B cell (primary cell): ENCODE data around the gene ROR2.

Source experiments
- CTCF ChIP-seq: fragments of 200-600 bp; IDR thresholded peaks from one replicate; pipeline ENCODE4 v1.8.0; 2022; ENCODE audit warnings: antibody characterized with exemption, mild to moderate bottlenecking
- EZH2 ChIP-seq: IDR thresholded peaks from 2 replicates; pipeline ENCODE4 v1.6.1; 2012; ENCODE audit warnings: borderline replicate concordance, low read depth, mild to moderate bottlenecking, moderate library complexity, low read length; ENCODE audit not compliant: insufficient read depth, poor library complexity, severe bottlenecking

- TF ChIP-seq CTCF (no peak), EZH2 (no peak)
These were observed 94.8 kb downstream of the ROR2 start for GRCh38 chr9:91855196-91855595.
